Measurements from ENCODE around the gene CDK17. TPM values are rescaled to one million over a fixed set of nuclear protein-coding genes. Genes with fewer than 3 reads are reported as not detected.
A peak's percentile ranks its signal among the peaks of the same experiment; 100 is the strongest.

CDK17 gene
- total and polyA plus RNA-seq, 9 of the 15 experiments (the other 6 are each of a cell fraction or from before 2014, with no cell fraction given): 4.8 to 39.3 (median 21.6) TPM

- no peak for TF ChIP-seq STAT6 (CRISPR knock-in tag; IDR thresholded peaks at IDR 0.05)
- no peak for TF ChIP-seq NFRKB (IDR thresholded peaks at IDR 0.05; ENCODE audit: low read depth)
- 0 out of 2 replicates have a peak, but pooled peaks have one; percentile 37 for TF ChIP-seq CC2D1A (IDR thresholded peaks at IDR 0.05)
- TF ChIP-seq GABPA (tag; conservative IDR thresholded peaks at IDR 0.05; ENCODE audit: low read depth): no peak
- no peak for TF ChIP-seq NCOA1 (IDR thresholded peaks at IDR 0.05; ENCODE audit: low read depth)
- TF ChIP-seq TRIM24 (IDR thresholded peaks at IDR 0.05): peak; percentile 28 to 45; a peak in 1 of 4 replicates
- no peak for TF ChIP-seq ZNF232 (CRISPR knock-in tag; IDR thresholded peaks at IDR 0.05)
- TF ChIP-seq FUS (optimal IDR thresholded peaks at IDR 0.05; ENCODE audit: low read depth, low read length): no peak
- no peak for TF ChIP-seq ZNF407 (IDR thresholded peaks at IDR 0.05; ENCODE audit: low read depth)
- TF ChIP-seq SMARCC2 (IDR thresholded peaks at IDR 0.05; ENCODE audit: low read depth): no peak
- peak; percentile 85 for TF ChIP-seq CHAMP1 (IDR thresholded peaks at IDR 0.05)
- no peak for TF ChIP-seq POLR3G (IDR thresholded peaks at IDR 0.05; ENCODE audit: extremely low read depth, insufficient read length, insufficient replicate concordance)
Measured at GRCh38 chr12:96336489-96336888, 63.8 kb downstream of the CDK17 start (continued).

All from K562 (cell line).